ENCODE measurements around the gene HECW1. TPM values are rescaled to one million over a fixed set of nuclear protein-coding genes. Genes with fewer than 3 reads are reported as not detected.

HECW1 gene
- total RNA-seq, 1 experiment from 2014 or later = 2.7 TPM

- POLR2A ChIA-PET (ENCODE audit: unreplicated experiment) = no interaction called here
- DNase-seq = no peak
- intact Hi-C loops (cut with micrococcal nuclease; ENCODE audit: unreplicated experiment) = no loop called here
Observed at GRCh38 chr7:43211286-43211685, 98.8 kb downstream of the HECW1 start.

DNA sequence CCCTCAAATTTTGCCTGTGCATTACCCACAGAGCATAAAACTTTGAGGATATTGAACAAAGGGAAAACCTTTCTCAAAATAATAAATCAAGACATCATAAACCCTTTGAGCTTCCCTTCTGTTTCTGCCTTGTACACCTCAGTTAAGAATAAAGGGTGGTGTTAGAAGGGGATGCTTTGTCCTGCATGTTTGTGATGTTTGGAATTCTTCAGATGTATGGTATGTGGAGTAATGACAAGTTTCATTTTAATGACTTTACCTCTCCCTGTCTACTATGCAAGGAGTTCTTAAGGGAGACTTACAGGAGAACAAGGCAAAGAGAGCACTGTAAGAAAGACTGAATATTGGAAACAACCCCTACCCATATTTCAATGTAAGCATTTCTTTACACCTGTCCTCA lies 99.2 kb downstream of the HECW1 start:
- Histone ChIP-seq H3K4me3 (no peak overlapping the region), H3K79me2 (ENCODE audit: low read depth) (no peaks in the 10 kb centered on the region), H3K9me2 (ENCODE audit: insufficient read depth) (no peaks in the 10 kb centered on the region), H2AFZ (no peak overlapping the region), H3K36me3 (ENCODE audit: low read depth) (no peaks in the 10 kb centered on the region), H3K27me3 (ENCODE audit: insufficient read depth, low read depth) (peaks cover 80% of the 10 kb centered on the region), H4K20me1 (ENCODE audit: insufficient read depth) (no peaks in the 10 kb centered on the region), H3K4me1 (replicated peaks; ENCODE audit: insufficient read depth) (no peaks in the 10 kb centered on the region), H3F3A (ENCODE audit: insufficient read depth, low read depth) (no peaks in the 10 kb centered on the region), H3K27ac (no peak overlapping the region), H3K4me2 (no peak overlapping the region), H3K9me3 (ENCODE audit: insufficient read depth, low read depth) (no peaks in the 10 kb centered on the region)
- ChIA-PET POLR2A (ENCODE audit: unreplicated experiment) (no interaction called here), CTCF (no interaction called here)
- TF ChIP-seq CTCF (conservative IDR thresholded peaks at IDR 0.05) (no peak), EZH2 (IDR thresholded peaks at IDR 0.05; ENCODE audit: low read depth) (no peak)
- DNase-seq = no peak
- intact Hi-C loops (cut with micrococcal nuclease; ENCODE audit: unreplicated experiment) = no loop called here
- no TSS peak for BruUV-seq (replicated peaks)

More at GRCh38 chr7:43211286-43211685, 98.8 kb downstream of the HECW1 start:
- H3K4me1 ChIP-seq (replicated peaks; ENCODE audit: insufficient read depth) = no peaks in the 10 kb centered on the region
- H3K9me3 ChIP-seq (ENCODE audit: insufficient read depth, low read depth) = no peaks in the 10 kb centered on the region
- CTCF ChIA-PET = no interaction called here
- no TSS peak for BruUV-seq (replicated peaks)
- H2AFZ ChIP-seq = no peak overlapping the region
- no peak overlapping the region for H3K27ac ChIP-seq
- no peaks in the 10 kb centered on the region for H3F3A ChIP-seq (ENCODE audit: insufficient read depth, low read depth)
- H3K79me2 ChIP-seq (ENCODE audit: low read depth) = no peaks in the 10 kb centered on the region
- peaks cover 80% of the 10 kb centered on the region for H3K27me3 ChIP-seq (ENCODE audit: insufficient read depth, low read depth)
- no peak overlapping the region for H3K4me3 ChIP-seq
- H4K20me1 ChIP-seq (ENCODE audit: insufficient read depth) = no peaks in the 10 kb centered on the region
- TF ChIP-seq EZH2 (IDR thresholded peaks at IDR 0.05; ENCODE audit: low read depth) = no peak
- no peak; the same call in 1 of the 2 replicates for TF ChIP-seq CTCF (conservative IDR thresholded peaks at IDR 0.05)
- no peaks in the 10 kb centered on the region for H3K9me2 ChIP-seq (ENCODE audit: insufficient read depth)
- no peaks in the 10 kb centered on the region for H3K36me3 ChIP-seq (ENCODE audit: low read depth)
- no peak overlapping the region for H3K4me2 ChIP-seq

- POLR2A ChIA-PET (ENCODE audit: unreplicated experiment) = no interaction called here
- H2AFZ ChIP-seq = no peak overlapping the region
Observed at GRCh38 chr7:43212921-43213320, 100.5 kb downstream of the HECW1 start.

More at GRCh38 chr7:43212921-43213320, 100.5 kb downstream of the HECW1 start:
- intact Hi-C loops (cut with micrococcal nuclease; ENCODE audit: unreplicated experiment) = no loop called here
- CTCF ChIA-PET = no interaction called here
- H3K9me3 ChIP-seq (ENCODE audit: insufficient read depth, low read depth) = no peaks in the 10 kb centered on the region
- TF ChIP-seq EZH2 (IDR thresholded peaks at IDR 0.05; ENCODE audit: low read depth) (no peak), CTCF (conservative IDR thresholded peaks at IDR 0.05) (no peak)
- no peak overlapping the region for H3K4me3 ChIP-seq
- no peak overlapping the region for H3K4me2 ChIP-seq
- H3K27ac ChIP-seq = no peak overlapping the region
- H4K20me1 ChIP-seq (ENCODE audit: insufficient read depth) = no peaks in the 10 kb centered on the region
- H3K36me3 ChIP-seq (ENCODE audit: low read depth) = no peaks in the 10 kb centered on the region
- H3K79me2 ChIP-seq (ENCODE audit: low read depth) = no peaks in the 10 kb centered on the region
- no peaks in the 10 kb centered on the region for H3K4me1 ChIP-seq (replicated peaks; ENCODE audit: insufficient read depth)
- DNase-seq = no peak
- no peaks in the 10 kb centered on the region for H3F3A ChIP-seq (ENCODE audit: insufficient read depth, low read depth)
- no peaks in the 10 kb centered on the region for H3K9me2 ChIP-seq (ENCODE audit: insufficient read depth)
- peaks cover 77% of the 10 kb centered on the region for H3K27me3 ChIP-seq (ENCODE audit: insufficient read depth, low read depth)
- BruUV-seq (replicated peaks) = no TSS peak

Data from PC-9 (cell line).